Endothelial cell of umbilical vein (primary cell): ENCODE results near the gene DCC.

Source experiments
- CTCF ChIP-seq, 2 donors: IDR thresholded peaks; 1 replicate in 1 of 2; 2 replicates in 1 of 2; pipeline ENCODE4 v1.5.1; 2011; ENCODE audit warnings: low read length in 2 of 2, mild to moderate bottlenecking in 2 of 2, moderate library complexity in 2 of 2, control low read depth in 1 of 2, inconsistent platforms in 1 of 2, low read depth in 1 of 2; ENCODE audit not compliant: insufficient read depth in 1 of 2; ENCODE audit errors: extremely low read depth in 1 of 2
- MYC ChIP-seq: IDR thresholded peaks from one replicate; pipeline ENCODE4 v1.6.1; 2011; ENCODE audit warnings: mild to moderate bottlenecking, low read depth, low read length
- POLR2A ChIP-seq: IDR thresholded peaks from 2 replicates; pipeline ENCODE4 v1.6.1; 2012; ENCODE audit warnings: low read depth, mild to moderate bottlenecking, control low read depth, low read length
- POLR2AphosphoS5 ChIP-seq: IDR thresholded peaks from 2 replicates; pipeline ENCODE4 v1.6.1; 2012; ENCODE audit warnings: low read depth, mild to moderate bottlenecking, control low read depth, low read length, moderate library complexity; ENCODE audit not compliant: insufficient read depth

- TF ChIP-seq MYC (no peak), CTCF (IDR thresholded peaks at IDR 0.05; ENCODE audit: extremely low read depth in 1 of 2, insufficient read depth in 1 of 2, low read depth in 1 of 2, low read length in 2 of 2) (no peak), POLR2A (no peak), POLR2AphosphoS5 (no peak)
Observed at GRCh38 chr18:53253789-53254188, 913.8 kb downstream of the DCC start.
